HCT116 (cell line): ENCODE results near the gene SDCCAG8. TPM values are rescaled to one million over a fixed set of nuclear protein-coding genes. Genes with fewer than 3 reads are reported as not detected.

Source experiments
- ATAC-seq: fragments of 200-7000 bp; cut with Tn5 transposase; 2 replicates; pipeline ENCODE4 v1.9.1; 2020; ENCODE audit warnings: mild to moderate bottlenecking, moderate library complexity
- BruUV-seq: library from RNA; stranded (reverse); fragments of 400-500 nt; replicated peaks from 2 replicates; lab custom pipeline; 2021; lab: Mats Ljungman, UMichigan
- CTCF ChIA-PET: fragments of 300-600 bp; sonication (Branson Sonifier 250); formaldehyde crosslinking; loops from one replicate; lab custom pipeline; 2021; ENCODE audit warnings: antibody characterized with exemption; lab: Charles Lee
- POLR2A ChIA-PET: fragments of 300-600, 350-600 bp; sonication (Branson Sonifier 250); formaldehyde crosslinking; loops from one replicate; lab custom pipeline; 2021; ENCODE audit warnings: antibody characterized with exemption; lab: Charles Lee
- RAD21 ChIA-PET, 2 experiments: fragments of 300-600 bp; sonication (Branson Sonifier 250); formaldehyde crosslinking; loops; one replicate each; lab custom pipeline; 2023; ENCODE audit warnings: low total read pairs in 2 of 2; ENCODE audit not compliant: uncharacterized antibody in 2 of 2, unreplicated experiment in 2 of 2, low non-redundant PET in 1 of 2; lab: Charles Lee
- DNase-seq: peaks from one replicate; pipeline ENCODE4 v3.0.0-alpha.2; 2010; ENCODE audit warnings: low read depth, low spot score
- H2AFZ ChIP-seq: fragments of 200-600 bp; shearing (Covaris generic), sonication (generic); 2 replicates; pipeline ENCODE4 v1.6.1; 2017; ENCODE audit warnings: low read depth, mixed run types, mixed read lengths, antibody characterized with exemption, low read length; ENCODE audit not compliant: poor library complexity, severe bottlenecking
- H3K27ac ChIP-seq: 2 replicates; pipeline ENCODE4 v1.5.1; 2012; ENCODE audit warnings: low read depth, low read length
- H3K27me3 ChIP-seq: fragments of 200-600 bp; sonication (generic); 2 replicates; pipeline ENCODE4 v1.6.1; 2016; ENCODE audit warnings: mixed run types, low read length, mixed read lengths; ENCODE audit not compliant: insufficient read depth
- H3K36me3 ChIP-seq, 2 experiments: fragments of 200-500 bp in 1 of 2; fragments of 200-600 bp in 1 of 2; sonication (Bioruptor generic) in 1 of 2; sonication (generic) in 1 of 2; 2 replicates each; pipeline versions ENCODE4 v1.5.1 to v1.6.1; 2014 to 2016; ENCODE audit warnings: low read length in 2 of 2, inconsistent platforms in 1 of 2, mixed read lengths in 1 of 2, mixed run types in 1 of 2; ENCODE audit not compliant: insufficient read depth in 2 of 2, control insufficient read depth in 1 of 2
- H3K4me1 ChIP-seq, 2 experiments: fragments of 200-600 bp in 1 of 2; sonication (generic) in 1 of 2; 2 replicates each; pipeline versions ENCODE4 v1.5.1 to v1.6.1; 2012 to 2017; ENCODE audit warnings: low read length in 2 of 2, inconsistent platforms in 1 of 2, mild to moderate bottlenecking in 1 of 2, mixed read lengths in 1 of 2, mixed run types in 1 of 2, moderate library complexity in 1 of 2; ENCODE audit not compliant: insufficient read depth in 2 of 2, control insufficient read depth in 1 of 2
- H3K4me2 ChIP-seq: fragments of 200-600 bp; sonication (generic); 2 replicates; pipeline ENCODE4 v1.6.1; 2017; ENCODE audit warnings: mixed run types, low read length, mixed read lengths
- H3K4me3 ChIP-seq, 2 experiments: fragments of 200-600 bp in 1 of 2; sonication (generic) in 1 of 2; replicated peaks in 1 of 2; 2 replicates each; pipeline ENCODE4 v1.5.1; 2011 to 2016; ENCODE audit warnings: low read length in 2 of 2, control low read depth in 1 of 2, low read depth in 1 of 2, mild to moderate bottlenecking in 1 of 2, mixed read lengths in 1 of 2, mixed run types in 1 of 2
- H3K79me2 ChIP-seq: fragments of 200-600 bp; sonication (generic); 2 replicates; pipeline ENCODE4 v1.6.1; 2017; ENCODE audit warnings: mild to moderate bottlenecking, mixed run types, low read length, moderate library complexity, mixed read lengths; ENCODE audit not compliant: insufficient read depth
- H3K9ac ChIP-seq: fragments of 200-600 bp; sonication (generic); 2 replicates; pipeline ENCODE4 v1.6.1; 2016; ENCODE audit warnings: low read length, mixed read lengths
- H3K9me2 ChIP-seq: fragments of 200-600 bp; sonication (generic), shearing (Covaris generic); 2 replicates; pipeline ENCODE4 v1.6.1; 2017; ENCODE audit warnings: mixed run types, mild to moderate bottlenecking, moderate library complexity; ENCODE audit not compliant: insufficient read depth
- H3K9me3 ChIP-seq, 2 experiments: fragments of 200-500 bp in 1 of 2; fragments of 200-600 bp in 1 of 2; sonication (Bioruptor generic) in 1 of 2; sonication (generic) in 1 of 2; 2 replicates each; pipeline ENCODE4 v1.6.1; 2014 to 2017; ENCODE audit warnings: low read length in 2 of 2, mixed read lengths in 2 of 2, inconsistent platforms in 1 of 2, low read depth in 1 of 2, mild to moderate bottlenecking in 1 of 2, mixed run types in 1 of 2, moderate library complexity in 1 of 2; ENCODE audit not compliant: control insufficient read depth in 1 of 2, insufficient read depth in 1 of 2
- H4K20me1 ChIP-seq: fragments of 200-600 bp; sonication (generic), shearing (Covaris generic); 2 replicates; pipeline ENCODE4 v1.6.1; 2017; ENCODE audit warnings: mixed run types, mild to moderate bottlenecking, moderate library complexity; ENCODE audit not compliant: insufficient read depth
- CTCF ChIP-seq, 3 experiments: fragments of 200-600 bp in 1 of 3; sonication (generic) in 1 of 3; IDR thresholded peaks in 2 of 3; conservative IDR thresholded peaks in 1 of 3; 2 replicates each; pipeline ENCODE4 v1.5.1; 2012 to 2017; ENCODE audit warnings: low read depth in 2 of 3, low read length in 2 of 3, antibody characterized with exemption in 1 of 3, borderline replicate concordance in 1 of 3, control low read depth in 1 of 3, mild to moderate bottlenecking in 1 of 3, mixed read lengths in 1 of 3, mixed run types in 1 of 3, moderate library complexity in 1 of 3; ENCODE audit not compliant: insufficient read depth in 1 of 3
- EGR1 ChIP-seq: IDR thresholded peaks from 2 replicates; pipeline ENCODE4 v1.6.1; 2012; ENCODE audit warnings: low read depth
- ELF1 ChIP-seq: IDR thresholded peaks from 2 replicates; pipeline ENCODE4 v1.6.1; 2012; ENCODE audit warnings: low read depth, borderline replicate concordance
- JUND ChIP-seq: IDR thresholded peaks from 2 replicates; pipeline ENCODE4 v1.6.1; 2012
- POLR2AphosphoS5 ChIP-seq: IDR thresholded peaks from 2 replicates; pipeline ENCODE4 v1.6.1; 2011; ENCODE audit warnings: mild to moderate bottlenecking, low read depth, low read length, moderate library complexity
- RAD21 ChIP-seq: IDR thresholded peaks from 2 replicates; pipeline ENCODE4 v1.6.1; 2012; ENCODE audit warnings: low read depth, mild to moderate bottlenecking
- REST ChIP-seq: IDR thresholded peaks from 2 replicates; pipeline ENCODE4 v1.6.1; 2012; ENCODE audit warnings: low read depth
- SIN3A ChIP-seq: IDR thresholded peaks from 2 replicates; pipeline ENCODE4 v1.6.1; 2012; ENCODE audit warnings: low read depth
- SP1 ChIP-seq: IDR thresholded peaks from 2 replicates; pipeline ENCODE4 v1.6.1; 2012; ENCODE audit warnings: low read depth
- YY1 ChIP-seq: IDR thresholded peaks from 2 replicates; pipeline ENCODE4 v1.6.1; 2011; ENCODE audit warnings: low read length, low read depth, moderate library complexity, mild to moderate bottlenecking; ENCODE audit not compliant: insufficient replicate concordance; ENCODE audit errors: extremely low read depth
- ZBTB33 ChIP-seq: IDR thresholded peaks from 2 replicates; pipeline ENCODE4 v1.6.1; 2011; ENCODE audit warnings: mild to moderate bottlenecking, low read length, moderate library complexity; ENCODE audit not compliant: insufficient replicate concordance; ENCODE audit errors: extremely low read depth
- intact Hi-C: fragments of 100-400 bp; cut with micrococcal nuclease; formaldehyde crosslinking; loops from 2 replicates; pipeline ENCODE4 v1.10.0; 2022
- total RNA-seq: library from RNA; stranded (reverse); gene quantifications from one replicate; pipeline ENCODE4 v1.2.1, GENCODE V29; 2021; ENCODE audit not compliant: unreplicated experiment

The SDCCAG8 gene
- total RNA-seq, 1 experiment from 2014 or later = 38.2 TPM

GRCh38 chr1:243320224-243320623 is 64.4 kb downstream of the SDCCAG8 start:
- CTCF ChIA-PET = no interaction called here
- DNase-seq = no peak

GRCh38 chr1:243322326-243322725 is 66.5 kb downstream of the SDCCAG8 start:
- CTCF ChIA-PET = interaction anchor here (0.6 kb wide), 1 partner anchor 268 kb away, joined by 3 read pairs; no protein-coding TSS in a partner anchor
- intact Hi-C loops = loop anchor here (10.0 kb wide), 2 partner anchors 268 to 1428 kb away; no protein-coding TSS in a partner anchor
- no peaks in the 10 kb centered on the region for H3K36me3 ChIP-seq
- no peaks in the 10 kb centered on the region for H3K79me2 ChIP-seq
- POLR2A ChIA-PET = interaction anchor here (0.7 kb wide), 1 partner anchor 15 kb away, joined by 3 read pairs; no protein-coding TSS in a partner anchor
- ATAC-seq (no peak), DNase-seq (no peak)
- no peaks in the 10 kb centered on the region for H3K4me1 ChIP-seq
- no peak overlapping the region for H3K4me2 ChIP-seq
- no peaks in the 10 kb centered on the region for H3K27me3 ChIP-seq
- RAD21 ChIA-PET = no interaction called here
- BruUV-seq = no TSS peak
- H3K9ac ChIP-seq = no peak overlapping the region
- H3K9me3 ChIP-seq = no peaks in the 10 kb centered on the region
- H3K4me3 ChIP-seq = no peak overlapping the region
- no peaks in the 10 kb centered on the region for H4K20me1 ChIP-seq
- no peak overlapping the region for H2AFZ ChIP-seq
- no peak overlapping the region for H3K27ac ChIP-seq
- no peaks in the 10 kb centered on the region for H3K9me2 ChIP-seq
- TF ChIP-seq EGR1 (no peak), ELF1 (no peak), SIN3A (no peak), JUND (no peak), CTCF (IDR thresholded peaks at IDR 0.05 in 2 of 3, conservative IDR thresholded peaks at IDR 0.05 in 1 of 3; ENCODE audit: borderline replicate concordance in 1 of 3, insufficient read depth in 1 of 3, low read depth in 2 of 3, low read length in 2 of 3) (no peak), REST (no peak)

More at GRCh38 chr1:243320224-243320623, 64.4 kb downstream of the SDCCAG8 start:
- ATAC-seq = no peak
- RAD21 ChIA-PET = no interaction called here
- Histone ChIP-seq H3K9me3 (no peaks in the 10 kb centered on the region), H3K4me2 (no peak overlapping the region), H3K4me3 (no peak overlapping the region), H3K27me3 (no peaks in the 10 kb centered on the region), H3K36me3 (no peaks in the 10 kb centered on the region), H3K9ac (no peak overlapping the region), H3K9me2 (no peaks in the 10 kb centered on the region), H3K4me1 (no peaks in the 10 kb centered on the region), H2AFZ (no peak overlapping the region), H3K79me2 (no peaks in the 10 kb centered on the region), H3K27ac (no peak overlapping the region), H4K20me1 (no peaks in the 10 kb centered on the region)
- TF ChIP-seq YY1 (no peak), POLR2AphosphoS5 (no peak), RAD21 (no peak), ZBTB33 (no peak), SP1 (no peak)
- POLR2A ChIA-PET = no interaction called here
- no TSS peak for BruUV-seq
- intact Hi-C loops = loop anchor here (10.0 kb wide), 2 partner anchors 265 to 1425 kb away; no protein-coding TSS in a partner anchor
